Stimulated activated memory B cell treated with anti-CD40 and anti-IgM and Interleukin-4, amounts not matched to agents 10 μg/mL and 1 μg/mL and 100 μg/mL, for 72 hours (primary cell): Measurements from ENCODE around the gene RBPJL.

Experiments used
- ATAC-seq: fragments of 150-1000 bp; cut with Tn5 transposase; 2 replicates; pipeline ENCODE4 v1.10.0; 2021
- H3K27ac Mint-ChIP-seq: one replicate; pipeline ENCODE4 v1.8.0; 2022; ENCODE audit warnings: mild to moderate bottlenecking, mixed read lengths
- H3K27me3 Mint-ChIP-seq: one replicate; pipeline ENCODE4 v1.8.0; 2022; ENCODE audit warnings: mixed read lengths
- H3K36me3 Mint-ChIP-seq: one replicate; pipeline ENCODE4 v1.8.0; 2022; ENCODE audit warnings: mixed read lengths
- H3K4me1 Mint-ChIP-seq: one replicate; pipeline ENCODE4 v1.8.0; 2022; ENCODE audit warnings: mixed read lengths
- H3K4me3 Mint-ChIP-seq: one replicate; pipeline ENCODE4 v1.8.0; 2022; ENCODE audit warnings: mild to moderate bottlenecking, moderate library complexity, mixed read lengths
- H3K9me3 Mint-ChIP-seq: one replicate; pipeline ENCODE4 v1.8.0; 2022; ENCODE audit warnings: mixed read lengths

Gene RBPJL

GRCh38 chr20:45354423-45355208 lies 48.0 kb downstream of the RBPJL start:
- H3K27me3 Mint-ChIP-seq, result no peaks in the 10 kb centered on the region
- H3K4me3 Mint-ChIP-seq, result no peak overlapping the region
- ATAC-seq, result no peak
- no peaks in the 10 kb centered on the region for H3K4me1 Mint-ChIP-seq
- no peaks in the 10 kb centered on the region for H3K36me3 Mint-ChIP-seq
- H3K9me3 Mint-ChIP-seq, result no peaks in the 10 kb centered on the region
- no peak overlapping the region for H3K27ac Mint-ChIP-seq

- Mint-ChIP-seq H3K27me3 (no peaks in the 10 kb centered on the region), H3K4me3 (no peak overlapping the region), H3K4me1 (no peaks in the 10 kb centered on the region), H3K9me3 (no peaks in the 10 kb centered on the region), H3K36me3 (no peaks in the 10 kb centered on the region), H3K27ac (no peak overlapping the region)
- ATAC-seq, result no peak
Measured at GRCh38 chr20:45355209-45356084, 48.8 kb downstream of the RBPJL start.

GRCh38 chr20:45358282-45359068 lies 51.8 kb downstream of the RBPJL start:
- no peak overlapping the region for H3K27ac Mint-ChIP-seq
- peaks cover 6% of the 10 kb centered on the region for H3K4me1 Mint-ChIP-seq
- H3K9me3 Mint-ChIP-seq, result no peaks in the 10 kb centered on the region
- no peak for ATAC-seq
- no peak overlapping the region for H3K4me3 Mint-ChIP-seq
- no peaks in the 10 kb centered on the region for H3K27me3 Mint-ChIP-seq
- H3K36me3 Mint-ChIP-seq, result no peaks in the 10 kb centered on the region

- H3K27me3 Mint-ChIP-seq, result no peaks in the 10 kb centered on the region
- no peaks in the 10 kb centered on the region for H3K36me3 Mint-ChIP-seq
- no peak for ATAC-seq
- no peak overlapping the region for H3K27ac Mint-ChIP-seq
- peaks cover 11% of the 10 kb centered on the region for H3K4me1 Mint-ChIP-seq
- H3K9me3 Mint-ChIP-seq, result no peaks in the 10 kb centered on the region
- no peak overlapping the region for H3K4me3 Mint-ChIP-seq
Measured at GRCh38 chr20:45359069-45359405, 52.4 kb downstream of the RBPJL start.

GRCh38 chr20:45359406-45360148 lies 52.9 kb downstream of the RBPJL start:
- no peak overlapping the region for H3K27ac Mint-ChIP-seq

GRCh38 chr20:45361793-45362192 lies 55.2 kb downstream of the RBPJL start:
- no peak for ATAC-seq
- H3K27me3 Mint-ChIP-seq, result no peaks in the 10 kb centered on the region
- H3K9me3 Mint-ChIP-seq, result no peaks in the 10 kb centered on the region
- peaks cover 13% of the 10 kb centered on the region for H3K36me3 Mint-ChIP-seq
- H3K4me3 Mint-ChIP-seq, result no peak overlapping the region
- H3K4me1 Mint-ChIP-seq, result peaks cover 34% of the 10 kb centered on the region
- H3K27ac Mint-ChIP-seq, result no peak overlapping the region

More at GRCh38 chr20:45359406-45360148, 52.9 kb downstream of the RBPJL start:
- Mint-ChIP-seq H3K4me3 (no peak overlapping the region), H3K36me3 (no peaks in the 10 kb centered on the region), H3K27me3 (no peaks in the 10 kb centered on the region), H3K4me1 (peaks cover 16% of the 10 kb centered on the region), H3K9me3 (no peaks in the 10 kb centered on the region)
- ATAC-seq, result no peak

- ATAC-seq, result peak; percentile 93
- peaks cover 46% of the 10 kb centered on the region for H3K4me1 Mint-ChIP-seq
- H3K27me3 Mint-ChIP-seq, result no peaks in the 10 kb centered on the region
- H3K4me3 Mint-ChIP-seq, result peak within 1 kb of the TSS; percentile 93
- peaks cover 25% of the 10 kb centered on the region for H3K36me3 Mint-ChIP-seq
- no peaks in the 10 kb centered on the region for H3K9me3 Mint-ChIP-seq
- peak within 1 kb of the TSS; percentile 95 for H3K27ac Mint-ChIP-seq
Measured at GRCh38 chr20:45362804-45363610, 56.4 kb downstream of the RBPJL start, which contains the start of gene SYS1. TSS of gene SYS1 (plus strand) at chr20:45363156. CDS start at chr20:45363532, 376 bp downstream.

- peak overlapping the region; percentile 93 for H3K4me3 Mint-ChIP-seq
- H3K27me3 Mint-ChIP-seq, result no peaks in the 10 kb centered on the region
- peaks cover 30% of the 10 kb centered on the region for H3K36me3 Mint-ChIP-seq
- H3K4me1 Mint-ChIP-seq, result peaks cover 55% of the 10 kb centered on the region
- no peak for ATAC-seq
- H3K9me3 Mint-ChIP-seq, result no peaks in the 10 kb centered on the region
- H3K27ac Mint-ChIP-seq, result peak overlapping the region; percentile 95
Measured at GRCh38 chr20:45363611-45364492, 57.2 kb downstream of the RBPJL start.

- Mint-ChIP-seq H3K4me1 (peaks cover 65% of the 10 kb centered on the region), H3K4me3 (no peak overlapping the region), H3K27me3 (no peaks in the 10 kb centered on the region), H3K36me3 (peaks cover 35% of the 10 kb centered on the region), H3K9me3 (no peaks in the 10 kb centered on the region), H3K27ac (no peak overlapping the region)
- ATAC-seq, result no peak
Measured at GRCh38 chr20:45365444-45365970, 58.9 kb downstream of the RBPJL start.

GRCh38 chr20:45366192-45366591 lies 59.6 kb downstream of the RBPJL start:
- Mint-ChIP-seq H3K27me3 (no peaks in the 10 kb centered on the region), H3K4me1 (peaks cover 72% of the 10 kb centered on the region), H3K36me3 (peaks cover 42% of the 10 kb centered on the region), H3K27ac (no peak overlapping the region), H3K4me3 (no peak overlapping the region), H3K9me3 (no peaks in the 10 kb centered on the region)
- ATAC-seq, result no peak

GRCh38 chr20:45366631-45367030 lies 60.0 kb downstream of the RBPJL start:
- Mint-ChIP-seq H3K27ac (peak overlapping the region; percentile 95), H3K36me3 (peaks cover 46% of the 10 kb centered on the region), H3K9me3 (no peaks in the 10 kb centered on the region), H3K4me1 (peaks cover 77% of the 10 kb centered on the region), H3K4me3 (no peak overlapping the region), H3K27me3 (no peaks in the 10 kb centered on the region)
- ATAC-seq, result no peak

GRCh38 chr20:45367126-45367525 lies 60.5 kb downstream of the RBPJL start:
- Mint-ChIP-seq H3K4me1 (peaks cover 82% of the 10 kb centered on the region), H3K36me3 (peaks cover 47% of the 10 kb centered on the region), H3K27me3 (no peaks in the 10 kb centered on the region), H3K9me3 (no peaks in the 10 kb centered on the region), H3K4me3 (no peak overlapping the region), H3K27ac (peak overlapping the region; percentile 95)
- ATAC-seq, result no peak
